Mesenchymal stem cell (in vitro differentiated cells and primary cell): Measurements from ENCODE around the gene WDR83.

Source experiments
- DNase-seq: peaks from one replicate; pipeline ENCODE4 v3.0.0-alpha.2; 2013
- H2AFZ ChIP-seq: one replicate; pipeline ENCODE4 v1.6.1; 2013; ENCODE audit warnings: low read depth, mild to moderate bottlenecking, control low read depth, inconsistent platforms, low read length, moderate library complexity
- H2AK5ac ChIP-seq: 2 replicates; pipeline ENCODE4 v1.6.1; 2013; ENCODE audit warnings: low read length, moderate library complexity, mild to moderate bottlenecking, inconsistent platforms; ENCODE audit not compliant: severe bottlenecking
- H2BK120ac ChIP-seq: one replicate; pipeline ENCODE4 v1.6.1; 2013; ENCODE audit warnings: low read depth, mild to moderate bottlenecking, inconsistent platforms, low read length, moderate library complexity
- H2BK12ac ChIP-seq, 2 experiments: one replicate each; pipeline ENCODE4 v1.6.1; 2013; ENCODE audit warnings: inconsistent platforms in 2 of 2, low read length in 2 of 2, mild to moderate bottlenecking in 2 of 2, moderate library complexity in 2 of 2, control low read depth in 1 of 2
- H2BK15ac ChIP-seq: one replicate; pipeline ENCODE4 v1.6.1; 2013; ENCODE audit warnings: mild to moderate bottlenecking, low read depth, inconsistent platforms; ENCODE audit not compliant: poor library complexity, severe bottlenecking
- H2BK5ac ChIP-seq: 2 replicates; pipeline ENCODE4 v1.6.1; 2013; ENCODE audit warnings: low read depth, mild to moderate bottlenecking, low read length, control low read depth, inconsistent platforms; ENCODE audit not compliant: poor library complexity, severe bottlenecking
- H3K14ac ChIP-seq, 2 experiments: one replicate each; pipeline ENCODE4 v1.6.1; 2013; ENCODE audit warnings: inconsistent platforms in 2 of 2, low read length in 2 of 2, control low read depth in 1 of 2, mild to moderate bottlenecking in 1 of 2, moderate library complexity in 1 of 2
- H3K18ac ChIP-seq, 2 experiments: one replicate each; pipeline ENCODE4 v1.6.1; 2013; ENCODE audit warnings: inconsistent platforms in 2 of 2, low read length in 2 of 2, control low read depth in 1 of 2, low read depth in 1 of 2, mild to moderate bottlenecking in 1 of 2
- H3K23ac ChIP-seq, 2 experiments: one replicate each; pipeline ENCODE4 v1.6.1; 2013; ENCODE audit warnings: inconsistent platforms in 2 of 2, low read length in 2 of 2, mild to moderate bottlenecking in 2 of 2, moderate library complexity in 2 of 2, control low read depth in 1 of 2
- H3K27ac ChIP-seq: 2 replicates; pipeline ENCODE4 v1.5.1; 2013; ENCODE audit warnings: mild to moderate bottlenecking, moderate library complexity, low read length, control low read depth, inconsistent platforms; ENCODE audit not compliant: poor library complexity, severe bottlenecking
- H3K27me3 ChIP-seq, 2 experiments: 2 replicates each; pipeline versions ENCODE4 v1.6.1 to v1.7.0; 2013; ENCODE audit warnings: low read length in 2 of 2, mild to moderate bottlenecking in 2 of 2, moderate library complexity in 2 of 2, control low read depth in 1 of 2, inconsistent platforms in 1 of 2; ENCODE audit not compliant: control insufficient read depth in 1 of 2, insufficient read depth in 1 of 2
- H3K36me3 ChIP-seq, 2 experiments: 2 replicates each; pipeline versions ENCODE4 v1.6.1 to v1.7.0; 2013; ENCODE audit warnings: low read length in 2 of 2, control low read depth in 1 of 2, inconsistent platforms in 1 of 2, low read depth in 1 of 2, mild to moderate bottlenecking in 1 of 2; ENCODE audit not compliant: insufficient read depth in 2 of 2, control insufficient read depth in 1 of 2
- H3K4ac ChIP-seq, 2 experiments: one replicate each; pipeline ENCODE4 v1.6.1; 2013; ENCODE audit warnings: inconsistent platforms in 2 of 2, low read length in 2 of 2, mild to moderate bottlenecking in 2 of 2, moderate library complexity in 2 of 2, control low read depth in 1 of 2, low read depth in 1 of 2
- H3K4me1 ChIP-seq: 2 replicates; pipeline ENCODE4 v1.6.1; 2013; ENCODE audit warnings: low read depth, low read length, control low read depth; ENCODE audit not compliant: control insufficient read depth, insufficient read depth
- H3K4me2 ChIP-seq: 2 replicates; pipeline ENCODE4 v1.6.1; 2013; ENCODE audit warnings: low read length, mild to moderate bottlenecking, inconsistent platforms; ENCODE audit not compliant: poor library complexity, severe bottlenecking
- H3K4me3 ChIP-seq, 2 experiments: 2 replicates each; pipeline versions ENCODE4 v1.5.1 to v1.7.0; 2013; ENCODE audit warnings: low read length in 2 of 2, mild to moderate bottlenecking in 2 of 2, control low read depth in 1 of 2, low read depth in 1 of 2; ENCODE audit not compliant: insufficient read depth in 1 of 2
- H3K79me1 ChIP-seq: replicated peaks from 2 replicates; pipeline ENCODE4 v1.6.1; 2013; ENCODE audit warnings: mild to moderate bottlenecking, control low read depth, low read length, inconsistent platforms; ENCODE audit not compliant: poor library complexity, severe bottlenecking
- H3K9ac ChIP-seq: 2 replicates; pipeline ENCODE4 v1.7.0; 2013; ENCODE audit warnings: mild to moderate bottlenecking, low read length, moderate library complexity
- H3K9me3 ChIP-seq: 2 replicates; pipeline ENCODE4 v1.7.0; 2013; ENCODE audit warnings: mild to moderate bottlenecking, low read length; ENCODE audit not compliant: control insufficient read depth
- H4K8ac ChIP-seq: one replicate; pipeline ENCODE4 v1.6.1; 2013; ENCODE audit warnings: inconsistent platforms, mild to moderate bottlenecking, low read length, moderate library complexity
- H4K91ac ChIP-seq: one replicate; pipeline ENCODE4 v1.6.1; 2013; ENCODE audit warnings: mild to moderate bottlenecking, low read length, inconsistent platforms
- WGBS: methylation state at CpG from one replicate; pipeline ENCODE4 v1.1.7; 2013; ENCODE audit warnings: mixed read lengths; 5-methylcytosine and 5-hydroxymethylcytosine counted together

Gene WDR83

GRCh38 chr19:12668346-12668745 lies 1.7 kb downstream of the WDR83 start:
- H3K14ac ChIP-seq = no peak overlapping the region
- H4K8ac ChIP-seq = no peak overlapping the region
- peak overlapping the region; percentile 82 to 97 for H3K4me3 ChIP-seq
- no peak overlapping the region for H2AK5ac ChIP-seq
- H3K18ac ChIP-seq = no peak overlapping the region
- DNase-seq = no peak
- no peaks in the 10 kb centered on the region for H3K27me3 ChIP-seq
- no peak overlapping the region for H2AFZ ChIP-seq
- H3K36me3 ChIP-seq = peaks cover 48 to 49% of the 10 kb centered on the region in 2 experiments
- peaks cover 32% of the 10 kb centered on the region for H3K4me1 ChIP-seq
- no peak overlapping the region for H2BK15ac ChIP-seq
- no peak overlapping the region for H2BK5ac ChIP-seq
- peak overlapping the region in 1 of 2 experiments; percentile 38 for H3K23ac ChIP-seq
- 89% methylated on average over 8 of the region's 8 CpGs for WGBS
- peak overlapping the region; percentile 99 for H3K9ac ChIP-seq
- no peaks in the 10 kb centered on the region for H3K9me3 ChIP-seq
- no peak overlapping the region for H4K91ac ChIP-seq
- no peak overlapping the region for H3K4ac ChIP-seq
- H3K27ac ChIP-seq = no peak overlapping the region
- peak overlapping the region in 1 of 2 experiments; percentile 21 for H2BK12ac ChIP-seq
- H3K4me2 ChIP-seq = peak overlapping the region; percentile 95
- no peak overlapping the region for H2BK120ac ChIP-seq
- H3K79me1 ChIP-seq = peaks cover 54% of the 10 kb centered on the region

DNA sequence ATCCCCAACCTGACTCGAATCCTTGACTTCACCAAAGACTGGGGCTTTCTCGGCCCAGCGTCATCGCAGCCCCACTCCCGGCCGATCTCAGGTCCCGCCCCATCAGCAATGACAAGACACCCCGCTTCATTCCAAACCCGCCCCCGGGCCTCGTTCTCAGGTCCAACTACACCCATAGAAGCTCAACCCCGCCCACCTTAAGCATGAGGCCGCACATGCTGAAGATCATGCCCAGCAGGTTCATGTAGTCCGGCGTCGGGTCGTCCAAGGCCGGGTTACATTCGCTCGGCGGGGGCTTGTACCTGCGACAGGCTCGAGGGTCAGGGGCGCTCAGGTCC lies 2.3 kb downstream of the WDR83 start:
- peak overlapping the region; percentile 82 to 97 for H3K4me3 ChIP-seq
- H2BK15ac ChIP-seq = no peak overlapping the region
- peak overlapping the region; percentile 99 for H3K9ac ChIP-seq
- no peak overlapping the region for H2AK5ac ChIP-seq
- H3K18ac ChIP-seq = peak overlapping the region in 1 of 2 experiments; percentile 72
- no peak overlapping the region for H2BK5ac ChIP-seq
- H3K23ac ChIP-seq = no peak overlapping the region
- H2BK120ac ChIP-seq = no peak overlapping the region
- DNase-seq = peak; percentile 83
- H3K27me3 ChIP-seq = no peaks in the 10 kb centered on the region
- H2AFZ ChIP-seq = peak overlapping the region; percentile 68
- peaks cover 47 to 49% of the 10 kb centered on the region in 2 experiments for H3K36me3 ChIP-seq
- H4K91ac ChIP-seq = peak overlapping the region; percentile 14
- H2BK12ac ChIP-seq = no peak overlapping the region
- H4K8ac ChIP-seq = peak overlapping the region; percentile 4
- peaks cover 50% of the 10 kb centered on the region for H3K79me1 ChIP-seq
- under 1% methylated on average over 24 of the region's 24 CpGs for WGBS
- H3K9me3 ChIP-seq = no peaks in the 10 kb centered on the region
- H3K4me2 ChIP-seq = peak overlapping the region; percentile 95
- H3K4me1 ChIP-seq = peaks cover 32% of the 10 kb centered on the region
- H3K4ac ChIP-seq = peak overlapping the region; percentile 15 to 88
- no peak overlapping the region for H3K14ac ChIP-seq
- H3K27ac ChIP-seq = peak overlapping the region; percentile 97

DNA sequence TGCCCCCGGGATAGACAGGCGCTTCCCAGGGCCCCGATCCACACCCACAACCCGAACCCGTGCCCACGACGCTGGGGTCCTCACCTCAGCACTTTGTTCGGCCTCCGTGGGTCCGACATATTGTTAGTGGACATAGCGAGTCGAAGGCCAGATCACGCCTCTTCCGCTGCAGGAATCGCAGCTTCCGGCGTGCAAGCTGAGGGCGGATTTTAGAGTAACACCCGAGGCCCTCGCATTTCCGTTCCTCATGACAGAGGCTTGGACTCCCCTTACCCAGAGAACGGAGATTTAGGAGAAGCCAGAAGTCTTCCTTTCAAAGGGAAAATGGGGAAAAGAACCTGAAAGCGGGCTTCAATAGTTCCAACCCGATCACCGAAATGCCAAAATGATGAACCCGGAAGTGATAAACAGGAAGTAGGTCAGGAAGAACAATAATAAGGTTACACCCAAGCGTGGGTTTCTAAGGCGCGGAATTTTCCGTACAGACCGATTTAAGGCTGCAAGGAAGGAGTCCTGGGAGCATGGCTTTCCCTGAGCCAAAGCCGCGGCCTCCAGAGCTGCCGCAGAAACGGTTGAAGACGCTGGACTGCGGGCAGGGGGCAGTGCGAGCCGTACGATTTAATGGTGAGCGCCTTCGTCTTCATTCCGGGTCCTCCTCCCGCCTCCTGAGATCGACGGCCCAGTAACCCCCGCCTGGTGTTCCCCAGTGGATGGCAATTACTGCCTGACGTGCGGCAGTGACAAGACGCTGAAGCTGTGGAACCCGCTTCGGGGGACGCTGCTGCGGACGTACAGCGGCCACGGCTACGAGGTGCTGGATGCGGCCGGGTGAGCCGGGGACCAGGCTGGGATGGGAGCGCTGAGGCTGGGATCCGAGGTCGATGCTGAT lies 2.9 kb downstream of the WDR83 start:
- Histone ChIP-seq H3K27ac (peak overlapping the region; percentile 97), H3K23ac (peak overlapping the region in 1 of 2 experiments; percentile 89), H3K27me3 (no peaks in the 10 kb centered on the region), H2AFZ (peak overlapping the region; percentile 79), H2BK15ac (peak overlapping the region; percentile 12), H2BK120ac (peak overlapping the region; percentile 51), H4K91ac (peak overlapping the region; percentile 57), H3K9ac (peak overlapping the region; percentile 99), H2BK5ac (peak overlapping the region; percentile 66), H2AK5ac (no peak overlapping the region), H3K14ac (peak overlapping the region in 1 of 2 experiments; percentile 90), H2BK12ac (peak overlapping the region in 1 of 2 experiments; percentile 19), H3K4me2 (peak overlapping the region; percentile 95), H3K79me1 (peaks cover 49% of the 10 kb centered on the region), H3K4ac (peak overlapping the region; percentile 70 to 88), H4K8ac (peak overlapping the region; percentile 77), H3K9me3 (no peaks in the 10 kb centered on the region), H3K36me3 (peaks cover 47 to 49% of the 10 kb centered on the region in 2 experiments), H3K4me3 (peak overlapping the region; percentile 82 to 97), H3K18ac (peak overlapping the region; percentile 72 to 75), H3K4me1 (peaks cover 32% of the 10 kb centered on the region)
- WGBS = under 1% methylated on average over 55 of the region's 64 CpGs
- DNase-seq = peak; percentile 90

DNA sequence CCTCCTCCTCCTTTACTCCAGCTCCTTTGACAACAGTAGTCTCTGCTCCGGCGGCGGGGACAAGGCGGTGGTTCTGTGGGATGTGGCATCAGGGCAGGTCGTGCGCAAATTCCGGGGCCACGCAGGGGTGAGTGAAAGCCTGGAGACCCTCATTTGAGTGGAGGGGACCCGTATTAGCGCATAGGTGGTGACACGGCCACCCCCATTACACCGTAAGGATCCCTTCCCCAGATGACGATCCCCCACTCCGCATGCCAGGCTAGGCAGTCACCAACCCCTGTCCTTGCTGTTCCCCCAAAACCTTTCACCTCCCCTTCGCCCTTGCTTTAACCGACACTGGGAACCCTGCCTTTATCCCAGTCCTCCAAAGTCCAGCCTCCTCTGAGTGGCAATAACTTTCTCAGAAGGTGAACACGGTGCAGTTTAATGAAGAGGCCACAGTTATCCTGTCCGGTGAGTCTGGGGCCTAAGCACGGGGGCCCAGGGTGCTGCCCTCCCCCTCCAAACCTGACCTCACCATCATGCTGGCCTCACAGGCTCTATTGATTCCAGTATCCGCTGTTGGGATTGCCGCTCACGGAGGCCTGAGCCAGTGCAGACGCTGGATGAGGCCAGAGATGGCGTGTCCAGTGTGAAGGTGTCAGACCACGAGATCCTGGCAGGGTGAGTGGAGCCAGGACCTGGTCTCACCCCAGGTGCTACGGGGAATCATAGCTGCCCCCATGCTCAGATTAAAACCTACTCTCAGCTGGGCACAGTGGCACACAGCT lies 3.7 kb downstream of the WDR83 start:
- H3K79me1 ChIP-seq = peaks cover 45% of the 10 kb centered on the region
- H2AFZ ChIP-seq = peak overlapping the region; percentile 79
- peaks cover 32% of the 10 kb centered on the region for H3K4me1 ChIP-seq
- H2BK15ac ChIP-seq = peak overlapping the region; percentile 12
- peak overlapping the region; percentile 95 for H3K4me2 ChIP-seq
- peak overlapping the region in 1 of 2 experiments; percentile 19 for H2BK12ac ChIP-seq
- H3K4ac ChIP-seq = peak overlapping the region; percentile 70 to 86
- H2BK5ac ChIP-seq = no peak overlapping the region
- H3K27ac ChIP-seq = peak overlapping the region; percentile 97
- H2BK120ac ChIP-seq = no peak overlapping the region
- H4K8ac ChIP-seq = peak overlapping the region; percentile 77
- no peak for DNase-seq
- no peaks in the 10 kb centered on the region for H3K9me3 ChIP-seq
- peak overlapping the region; percentile 99 for H3K9ac ChIP-seq
- H3K27me3 ChIP-seq = no peaks in the 10 kb centered on the region
- H3K36me3 ChIP-seq = peaks cover 44 to 48% of the 10 kb centered on the region in 2 experiments
- peak overlapping the region; percentile 16 to 67 for H3K18ac ChIP-seq
- H3K4me3 ChIP-seq = peak overlapping the region; percentile 81 to 97
- no peak overlapping the region for H3K23ac ChIP-seq
- peak overlapping the region; percentile 57 for H4K91ac ChIP-seq
- WGBS = 60% methylated on average over 25 of the region's 26 CpGs
- no peak overlapping the region for H2AK5ac ChIP-seq
- H3K14ac ChIP-seq = no peak overlapping the region
